Astrocyte (in vitro differentiated cells and primary cell): ENCODE data around the gene CIDEB. TPM values are rescaled to one million over a fixed set of nuclear protein-coding genes. Genes with fewer than 3 reads are reported as not detected.

Experiments used
- DNase-seq: peaks from one replicate; pipeline ENCODE4 v3.0.0-alpha.2; 2010; ENCODE audit warnings: low read depth
- FAIRE-seq: peaks from 2 replicates; lab custom pipeline; 2011; peaks lifted over from hg19 to GRCh38; lab: Jason Lieb, UNC
- H2AFZ ChIP-seq: 2 replicates; pipeline ENCODE4 v1.6.0; 2012; ENCODE audit warnings: low read depth, low read length, inconsistent platforms
- H3K27ac ChIP-seq: 2 replicates; pipeline ENCODE4 v1.5.1; 2011; ENCODE audit warnings: low read depth, low read length, inconsistent platforms
- H3K27me3 ChIP-seq: 2 replicates; pipeline ENCODE4 v1.6.0; 2011; ENCODE audit warnings: low read length, inconsistent platforms; ENCODE audit not compliant: insufficient read depth
- H3K36me3 ChIP-seq: 2 replicates; pipeline ENCODE4 v1.5.1; 2011; ENCODE audit warnings: low read length, inconsistent platforms; ENCODE audit not compliant: insufficient read depth
- H3K4me1 ChIP-seq: 2 replicates; pipeline ENCODE4 v1.5.1; 2011; ENCODE audit warnings: low read length, inconsistent platforms; ENCODE audit not compliant: insufficient read depth
- H3K4me2 ChIP-seq: 2 replicates; pipeline ENCODE4 v1.6.0; 2012; ENCODE audit warnings: low read length, inconsistent platforms
- H3K4me3 ChIP-seq: 2 replicates; pipeline ENCODE4 v1.5.1; 2011; ENCODE audit warnings: low read depth, mild to moderate bottlenecking, low read length, inconsistent platforms; ENCODE audit not compliant: insufficient read depth
- H3K79me2 ChIP-seq: 2 replicates; pipeline ENCODE4 v1.6.0; 2012; ENCODE audit warnings: mild to moderate bottlenecking, low read length, inconsistent platforms; ENCODE audit not compliant: insufficient read depth
- H3K9ac ChIP-seq: 2 replicates; pipeline ENCODE4 v1.6.0; 2012; ENCODE audit warnings: mild to moderate bottlenecking, low read length, inconsistent platforms
- H3K9me3 ChIP-seq: 2 replicates; pipeline ENCODE4 v1.5.1; 2012; ENCODE audit warnings: low read depth, mild to moderate bottlenecking, low read length, inconsistent platforms; ENCODE audit not compliant: insufficient read depth
- H4K20me1 ChIP-seq: 2 replicates; pipeline ENCODE4 v1.6.0; 2012; ENCODE audit warnings: low read length, inconsistent platforms; ENCODE audit not compliant: insufficient read depth
- H3K27ac Mint-ChIP-seq: one replicate; pipeline ENCODE4 v1.8.0; 2021; ENCODE audit warnings: mild to moderate bottlenecking, mixed read lengths; ENCODE audit not compliant: unreplicated experiment
- H3K27me3 Mint-ChIP-seq: one replicate; pipeline ENCODE4 v1.8.0; 2021; ENCODE audit warnings: low read depth, mixed read lengths; ENCODE audit not compliant: unreplicated experiment
- H3K36me3 Mint-ChIP-seq: one replicate; pipeline ENCODE4 v1.8.0; 2021; ENCODE audit warnings: low read depth, mixed read lengths; ENCODE audit not compliant: unreplicated experiment
- H3K4me1 Mint-ChIP-seq: one replicate; pipeline ENCODE4 v1.8.0; 2021; ENCODE audit warnings: low read depth, mixed read lengths; ENCODE audit not compliant: unreplicated experiment
- H3K4me3 Mint-ChIP-seq: one replicate; pipeline ENCODE4 v1.8.0; 2021; ENCODE audit warnings: mild to moderate bottlenecking, moderate library complexity, mixed read lengths; ENCODE audit not compliant: unreplicated experiment
- H3K9me3 Mint-ChIP-seq: one replicate; pipeline ENCODE4 v1.8.0; 2021; ENCODE audit warnings: mild to moderate bottlenecking, mixed read lengths; ENCODE audit not compliant: unreplicated experiment
- EZH2 ChIP-seq: IDR thresholded peaks from 2 replicates; pipeline ENCODE4 v1.6.1; 2012; ENCODE audit warnings: mild to moderate bottlenecking, low read length, inconsistent platforms; ENCODE audit not compliant: insufficient read depth
- total RNA-seq: library from RNA; stranded (reverse); gene quantifications from 2 replicates; pipeline ENCODE4 v1.2.1, GENCODE V29; 2021
- TF ChIP-seq, protein P1 (sequence below): IDR thresholded peaks from 2 replicates; pipeline ENCODE4 v1.5.1; 2011; ENCODE audit warnings: low read depth, mild to moderate bottlenecking, inconsistent platforms, low read length, moderate library complexity; ENCODE audit not compliant: insufficient read depth

Gene CIDEB
- total RNA-seq, 1 donor from 2014 or later = not detected

DNA sequence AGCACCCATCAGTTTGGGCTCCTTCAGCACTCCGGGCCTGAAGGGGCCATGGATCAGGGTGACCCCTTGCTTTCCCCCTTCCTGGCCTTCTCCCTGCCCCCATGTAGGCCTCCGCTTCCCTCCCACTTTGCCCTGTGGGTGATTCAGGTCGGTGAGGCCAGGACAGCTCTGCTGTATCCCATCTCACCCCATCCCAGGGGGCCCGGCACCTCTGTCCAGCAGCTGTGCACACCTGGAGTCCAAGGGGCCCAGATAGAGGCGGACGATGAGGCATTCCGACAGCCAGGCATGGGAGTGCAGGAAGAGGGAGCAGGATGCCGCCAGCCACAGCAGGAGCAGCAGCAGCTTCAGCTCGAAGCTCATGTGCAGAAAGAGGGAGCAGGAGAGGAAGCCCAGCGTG, 14.9 kb upstream of the CIDEB start:
- Mint-ChIP-seq H3K4me1 (peaks cover 3% of the 10 kb centered on the region), H3K36me3 (no peaks in the 10 kb centered on the region), H3K27me3 (peaks cover 43% of the 10 kb centered on the region), H3K9me3 (no peaks in the 10 kb centered on the region), H3K27ac (no peak overlapping the region), H3K4me3 (no peak overlapping the region)
- no peak overlapping the region for H3K9ac ChIP-seq
- no peaks in the 10 kb centered on the region for H3K79me2 ChIP-seq
- no peak for FAIRE-seq
- H3K36me3 ChIP-seq = no peaks in the 10 kb centered on the region
- DNase-seq = no peak
- no peaks in the 10 kb centered on the region for H3K9me3 ChIP-seq
- no peak for TF ChIP-seq EZH2
- TF ChIP-seq, protein P1, sequence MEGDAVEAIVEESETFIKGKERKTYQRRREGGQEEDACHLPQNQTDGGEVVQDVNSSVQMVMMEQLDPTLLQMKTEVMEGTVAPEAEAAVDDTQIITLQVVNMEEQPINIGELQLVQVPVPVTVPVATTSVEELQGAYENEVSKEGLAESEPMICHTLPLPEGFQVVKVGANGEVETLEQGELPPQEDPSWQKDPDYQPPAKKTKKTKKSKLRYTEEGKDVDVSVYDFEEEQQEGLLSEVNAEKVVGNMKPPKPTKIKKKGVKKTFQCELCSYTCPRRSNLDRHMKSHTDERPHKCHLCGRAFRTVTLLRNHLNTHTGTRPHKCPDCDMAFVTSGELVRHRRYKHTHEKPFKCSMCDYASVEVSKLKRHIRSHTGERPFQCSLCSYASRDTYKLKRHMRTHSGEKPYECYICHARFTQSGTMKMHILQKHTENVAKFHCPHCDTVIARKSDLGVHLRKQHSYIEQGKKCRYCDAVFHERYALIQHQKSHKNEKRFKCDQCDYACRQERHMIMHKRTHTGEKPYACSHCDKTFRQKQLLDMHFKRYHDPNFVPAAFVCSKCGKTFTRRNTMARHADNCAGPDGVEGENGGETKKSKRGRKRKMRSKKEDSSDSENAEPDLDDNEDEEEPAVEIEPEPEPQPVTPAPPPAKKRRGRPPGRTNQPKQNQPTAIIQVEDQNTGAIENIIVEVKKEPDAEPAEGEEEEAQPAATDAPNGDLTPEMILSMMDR = no peak
- no peak overlapping the region for H2AFZ ChIP-seq
- H3K4me3 ChIP-seq = no peak overlapping the region
- H3K4me1 ChIP-seq = no peaks in the 10 kb centered on the region
- no peak overlapping the region for H3K27ac ChIP-seq
- peaks cover 31% of the 10 kb centered on the region for H3K27me3 ChIP-seq
- no peaks in the 10 kb centered on the region for H4K20me1 ChIP-seq
- H3K4me2 ChIP-seq = no peak overlapping the region

DNA sequence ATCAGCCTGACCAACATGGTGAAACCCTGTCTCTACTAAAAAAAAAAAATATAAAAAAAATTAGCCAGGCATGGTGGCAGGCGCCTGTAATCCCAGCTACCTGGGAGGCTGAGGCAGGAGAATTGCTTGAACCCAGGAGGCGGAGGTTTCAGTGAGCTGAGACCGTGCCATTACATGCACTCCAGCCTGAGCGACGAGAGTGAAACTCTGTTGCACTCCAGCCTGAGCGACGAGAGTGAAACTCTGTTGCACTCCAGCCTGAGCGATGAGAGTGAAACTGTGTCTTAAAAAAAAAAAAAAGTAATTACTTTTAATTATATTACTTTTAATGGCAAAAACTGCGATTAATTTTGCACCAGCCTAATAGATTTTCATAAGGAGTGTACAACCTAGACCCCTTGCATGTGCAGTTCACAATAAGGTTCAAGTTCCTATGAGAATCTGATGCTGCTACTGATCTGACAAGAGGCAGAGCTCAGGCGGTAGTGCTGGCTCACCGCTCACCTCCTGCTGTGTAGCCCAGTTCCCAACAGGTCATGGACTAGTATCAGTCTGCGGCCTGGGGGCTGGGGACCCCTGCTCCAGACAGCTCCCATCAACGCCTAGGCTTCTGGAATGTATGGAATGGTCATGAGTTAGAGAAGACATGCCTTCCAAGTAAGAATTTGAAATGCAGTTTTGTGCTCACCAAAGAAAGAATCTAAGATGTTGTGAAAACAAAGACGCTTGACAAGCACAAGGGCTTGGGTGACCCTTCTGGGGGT, 13.6 kb upstream of the CIDEB start:
- Histone ChIP-seq H3K79me2 (no peaks in the 10 kb centered on the region), H3K9me3 (no peaks in the 10 kb centered on the region), H3K4me1 (peaks cover 7% of the 10 kb centered on the region), H3K4me2 (no peak overlapping the region), H3K27me3 (peaks cover 29% of the 10 kb centered on the region), H3K36me3 (no peaks in the 10 kb centered on the region), H2AFZ (no peak overlapping the region), H3K4me3 (no peak overlapping the region), H3K9ac (no peak overlapping the region), H3K27ac (no peak overlapping the region), H4K20me1 (no peaks in the 10 kb centered on the region)
- Mint-ChIP-seq H3K4me1 (peaks cover 9% of the 10 kb centered on the region), H3K27ac (no peak overlapping the region), H3K9me3 (no peaks in the 10 kb centered on the region), H3K36me3 (no peaks in the 10 kb centered on the region), H3K27me3 (peaks cover 39% of the 10 kb centered on the region), H3K4me3 (no peak overlapping the region)
- DNase-seq (no peak), FAIRE-seq (no peak)
- no peak for TF ChIP-seq EZH2
- TF ChIP-seq, protein P1 = no peak
